BE2C (cell line): ENCODE results near the gene SRPX2.
"Not testable (repeated sequence)": the region's sequence is repeated elsewhere in the genome, so short reads cannot be mapped to it uniquely, and the experiment has no call there.

ENCODE experiments used
- DNase-seq: peaks from one replicate; pipeline ENCODE4 v3.0.0-alpha.2; 2020
- H3K27me3 ChIP-seq: fragments of 250-450 bp; sonication (Bioruptor Pico); 2 replicates; pipeline ENCODE4 v1.5.1; 2020; ENCODE audit warnings: mild to moderate bottlenecking
- H3K36me3 ChIP-seq: fragments of 250-450 bp; sonication (Bioruptor Pico); 2 replicates; pipeline ENCODE4 v1.5.1; 2020; ENCODE audit warnings: mild to moderate bottlenecking
- H3K4me1 ChIP-seq: fragments of 250-450 bp; sonication (Bioruptor Pico); 2 replicates; pipeline ENCODE4 v1.5.1; 2020
- H3K4me3 ChIP-seq: 2 replicates; pipeline ENCODE4 v1.5.1; 2011; ENCODE audit warnings: low read depth, low read length
- H3K9me3 ChIP-seq: fragments of 250-450 bp; sonication (Bioruptor Pico); 2 replicates; pipeline ENCODE4 v1.5.1; 2020
- TF ChIP-seq, protein P1 (sequence below): IDR thresholded peaks from 2 replicates; pipeline ENCODE4 v1.5.1; 2012; ENCODE audit warnings: mild to moderate bottlenecking, low read depth, low read length

Gene SRPX2

GRCh38 chrX:100704581-100705203 is 60.7 kb downstream of the SRPX2 start:
- no peaks in the 10 kb centered on the region for H3K27me3 ChIP-seq
- TF ChIP-seq, protein P1, sequence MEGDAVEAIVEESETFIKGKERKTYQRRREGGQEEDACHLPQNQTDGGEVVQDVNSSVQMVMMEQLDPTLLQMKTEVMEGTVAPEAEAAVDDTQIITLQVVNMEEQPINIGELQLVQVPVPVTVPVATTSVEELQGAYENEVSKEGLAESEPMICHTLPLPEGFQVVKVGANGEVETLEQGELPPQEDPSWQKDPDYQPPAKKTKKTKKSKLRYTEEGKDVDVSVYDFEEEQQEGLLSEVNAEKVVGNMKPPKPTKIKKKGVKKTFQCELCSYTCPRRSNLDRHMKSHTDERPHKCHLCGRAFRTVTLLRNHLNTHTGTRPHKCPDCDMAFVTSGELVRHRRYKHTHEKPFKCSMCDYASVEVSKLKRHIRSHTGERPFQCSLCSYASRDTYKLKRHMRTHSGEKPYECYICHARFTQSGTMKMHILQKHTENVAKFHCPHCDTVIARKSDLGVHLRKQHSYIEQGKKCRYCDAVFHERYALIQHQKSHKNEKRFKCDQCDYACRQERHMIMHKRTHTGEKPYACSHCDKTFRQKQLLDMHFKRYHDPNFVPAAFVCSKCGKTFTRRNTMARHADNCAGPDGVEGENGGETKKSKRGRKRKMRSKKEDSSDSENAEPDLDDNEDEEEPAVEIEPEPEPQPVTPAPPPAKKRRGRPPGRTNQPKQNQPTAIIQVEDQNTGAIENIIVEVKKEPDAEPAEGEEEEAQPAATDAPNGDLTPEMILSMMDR, result no peak
- H3K4me3 ChIP-seq, result no peak overlapping the region
- no peak for DNase-seq
- no peaks in the 10 kb centered on the region for H3K36me3 ChIP-seq
- H3K9me3 ChIP-seq, result no peaks in the 10 kb centered on the region
- no peaks in the 10 kb centered on the region for H3K4me1 ChIP-seq

DNA sequence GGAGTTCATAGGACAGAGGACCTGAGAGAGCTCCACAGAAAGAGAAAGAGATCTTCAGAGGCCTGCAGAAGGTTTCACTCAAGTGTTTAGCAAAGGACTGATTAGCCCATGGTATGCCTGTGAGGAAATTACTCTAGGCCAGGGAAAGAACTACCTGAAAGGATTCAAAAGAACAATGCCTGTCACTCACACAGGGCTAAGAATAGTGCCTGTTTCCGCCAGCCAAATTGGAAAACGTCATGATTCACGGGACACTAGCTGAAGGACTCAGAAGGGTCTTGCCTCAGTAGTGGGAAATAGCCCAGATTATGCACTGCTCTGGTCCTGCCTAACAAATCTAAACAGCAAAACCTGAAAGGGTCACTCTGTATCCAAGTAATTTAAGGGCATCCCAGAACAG is 66.8 kb downstream of the SRPX2 start:
- DNase-seq, result no peak
- Histone ChIP-seq H3K4me1 (no peaks in the 10 kb centered on the region), H3K4me3 (no peak overlapping the region), H3K27me3 (no peaks in the 10 kb centered on the region), H3K36me3 (no peaks in the 10 kb centered on the region), H3K9me3 (no peaks in the 10 kb centered on the region)
- TF ChIP-seq, protein P1, result no peak

DNA sequence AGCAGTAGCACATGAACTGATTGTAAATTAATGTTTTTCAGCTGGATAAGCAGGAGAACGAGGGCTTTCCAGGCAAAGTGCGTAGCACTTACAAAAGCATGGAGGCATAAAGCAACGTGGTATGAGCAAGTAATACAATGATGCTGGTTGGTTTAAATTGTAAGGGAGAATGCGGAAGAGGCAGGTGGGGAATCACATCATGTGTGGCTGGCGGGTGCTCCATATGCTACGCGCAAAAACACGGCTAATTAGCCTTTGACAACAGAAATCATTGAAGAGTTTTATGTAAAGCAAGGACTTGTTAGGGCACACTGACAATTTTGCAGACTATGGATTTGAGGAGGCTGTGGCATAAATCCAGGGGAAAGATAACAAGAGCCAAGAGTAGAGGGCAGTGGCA is 73.4 kb downstream of the SRPX2 start:
- TF ChIP-seq, protein P1, result no peak
- Histone ChIP-seq H3K27me3 (no peaks in the 10 kb centered on the region), H3K4me3 (no peak overlapping the region), H3K36me3 (no peaks in the 10 kb centered on the region), H3K9me3 (no peaks in the 10 kb centered on the region), H3K4me1 (no peaks in the 10 kb centered on the region)
- DNase-seq, result no peak

- Histone ChIP-seq H3K9me3 (no peaks in the 10 kb centered on the region), H3K36me3 (no peaks in the 10 kb centered on the region), H3K4me1 (no peaks in the 10 kb centered on the region), H3K27me3 (no peaks in the 10 kb centered on the region), H3K4me3 (no peak overlapping the region)
- DNase-seq, result no peak
- TF ChIP-seq, protein P1, result no peak
Observed at GRCh38 chrX:100719139-100719538, 75.1 kb downstream of the SRPX2 start.

DNA sequence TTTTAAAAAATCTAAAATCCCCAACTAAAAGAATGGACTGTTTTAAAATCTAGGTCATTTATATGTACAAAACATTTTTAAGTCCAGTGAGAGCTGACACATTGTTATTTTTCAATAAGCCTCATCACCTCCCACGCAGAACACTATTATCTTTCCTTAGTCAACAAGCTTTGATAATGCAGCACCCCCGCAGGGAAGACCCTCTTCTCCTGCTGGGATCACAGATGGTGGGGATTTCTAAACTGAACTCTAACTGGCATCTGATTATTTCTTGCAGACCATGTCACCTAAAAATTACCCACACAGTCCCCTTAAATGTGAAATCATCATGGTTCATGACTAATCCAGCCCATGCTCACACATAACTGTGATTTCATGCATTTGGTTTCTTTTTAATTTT is 76.3 kb downstream of the SRPX2 start:
- TF ChIP-seq, protein P1, result no peak
- Histone ChIP-seq H3K36me3 (no peaks in the 10 kb centered on the region), H3K27me3 (no peaks in the 10 kb centered on the region), H3K4me3 (no peak overlapping the region), H3K4me1 (no peaks in the 10 kb centered on the region), H3K9me3 (no peaks in the 10 kb centered on the region)
- no peak for DNase-seq

GRCh38 chrX:100721328-100721727 is 77.3 kb downstream of the SRPX2 start:
- H3K9me3 ChIP-seq, result no peaks in the 10 kb centered on the region
- no peak for DNase-seq
- no peaks in the 10 kb centered on the region for H3K36me3 ChIP-seq
- TF ChIP-seq, protein P1, result no peak
- no peaks in the 10 kb centered on the region for H3K27me3 ChIP-seq
- H3K4me3 ChIP-seq, result no peak overlapping the region
- no peaks in the 10 kb centered on the region for H3K4me1 ChIP-seq

DNA sequence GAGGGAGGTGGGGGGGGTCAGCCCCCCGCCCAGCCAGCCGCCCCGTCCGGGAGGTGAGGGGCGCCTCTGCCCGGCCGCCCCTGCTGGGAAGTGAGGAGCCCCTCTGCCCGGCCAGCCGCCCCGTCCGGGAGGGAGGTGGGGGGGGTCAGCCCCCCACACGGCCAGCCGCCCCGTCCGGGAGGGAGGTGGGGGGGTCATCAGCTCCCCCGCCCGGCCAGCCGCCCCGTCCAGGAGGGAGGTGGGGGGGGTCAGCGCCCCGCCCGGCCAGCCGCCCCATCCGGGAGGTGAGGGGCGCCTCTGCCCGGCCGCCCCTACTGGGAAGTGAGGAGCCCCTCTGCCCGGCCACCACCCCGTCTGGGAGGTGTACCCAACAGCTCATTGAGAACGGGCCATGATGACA is 80.0 kb downstream of the SRPX2 start:
- not testable (repeated sequence) for H3K36me3 ChIP-seq, DNase-seq, H3K4me1 ChIP-seq, H3K9me3 ChIP-seq, H3K4me3 ChIP-seq, H3K27me3 ChIP-seq
